Keratinocyte (primary cell): Measurements from ENCODE around the gene RIC3. TPM values are rescaled to one million over a fixed set of nuclear protein-coding genes. Genes with fewer than 3 reads are reported as not detected.

ENCODE experiments used
- DNase-seq: peaks from one replicate; pipeline ENCODE4 v3.0.0-alpha.2; 2011; ENCODE audit warnings: low read depth, missing footprints, low spot score
- FAIRE-seq: peaks from 2 replicates; lab custom pipeline; 2011; peaks lifted over from hg19 to GRCh38; lab: Jason Lieb, UNC
- H2AFZ ChIP-seq: 2 replicates; pipeline ENCODE4 v1.6.0; 2012; ENCODE audit warnings: low read length, control low read depth, inconsistent platforms; ENCODE audit not compliant: control insufficient read depth
- H3K27ac ChIP-seq: 2 replicates; pipeline ENCODE4 v1.5.1; 2011; ENCODE audit warnings: low read length; ENCODE audit not compliant: control insufficient read depth, insufficient read depth
- H3K27me3 ChIP-seq: 3 replicates; pipeline ENCODE4 v1.6.0; 2011; ENCODE audit warnings: low read length; ENCODE audit not compliant: control insufficient read depth, insufficient read depth; ENCODE audit errors: extremely low read depth
- H3K36me3 ChIP-seq, 2 experiments: 2 replicates in 1 of 2; 3 replicates in 1 of 2; pipeline ENCODE4 v1.5.1; 2011; ENCODE audit warnings: low read length in 2 of 2, mild to moderate bottlenecking in 1 of 2; ENCODE audit not compliant: control insufficient read depth in 2 of 2, insufficient read depth in 2 of 2; ENCODE audit errors: extremely low read depth in 1 of 2
- H3K4me1 ChIP-seq: 3 replicates; pipeline ENCODE4 v1.5.1; 2011; ENCODE audit warnings: low read length; ENCODE audit not compliant: control insufficient read depth, insufficient read depth; ENCODE audit errors: extremely low read depth
- H3K4me2 ChIP-seq: 3 replicates; pipeline ENCODE4 v1.6.0; 2011; ENCODE audit warnings: low read depth, low read length; ENCODE audit not compliant: control insufficient read depth, insufficient read depth; ENCODE audit errors: extremely low read depth
- H3K4me3 ChIP-seq, 3 experiments: fragments of 200-600 bp in 1 of 3; sonication (generic) in 1 of 3; 2 replicates in 2 of 3; 3 replicates in 1 of 3; pipeline ENCODE4 v1.5.1; 2011 to 2016; ENCODE audit warnings: low read length in 3 of 3, mild to moderate bottlenecking in 3 of 3, control low read depth in 2 of 3, inconsistent platforms in 1 of 3, low read depth in 1 of 3, mixed read lengths in 1 of 3, mixed run types in 1 of 3, moderate library complexity in 1 of 3; ENCODE audit not compliant: control insufficient read depth in 2 of 3, insufficient read depth in 2 of 3; ENCODE audit errors: extremely low read depth in 1 of 3
- H3K79me2 ChIP-seq: 2 replicates; pipeline ENCODE4 v1.6.0; 2012; ENCODE audit warnings: low read length; ENCODE audit not compliant: control insufficient read depth, insufficient read depth
- H3K9ac ChIP-seq: 3 replicates; pipeline ENCODE4 v1.6.0; 2011; ENCODE audit warnings: low read length; ENCODE audit not compliant: control insufficient read depth, insufficient read depth; ENCODE audit errors: extremely low read depth
- H3K9me1 ChIP-seq: 3 replicates; pipeline ENCODE4 v1.6.0; 2011; ENCODE audit warnings: low read length; ENCODE audit not compliant: control insufficient read depth, insufficient read depth; ENCODE audit errors: extremely low read depth
- H3K9me3 ChIP-seq: 2 replicates; pipeline ENCODE4 v1.5.1; 2012; ENCODE audit warnings: low read depth, low read length; ENCODE audit not compliant: control insufficient read depth
- H4K20me1 ChIP-seq: 3 replicates; pipeline ENCODE4 v1.6.0; 2011; ENCODE audit warnings: low read length; ENCODE audit not compliant: control insufficient read depth, insufficient read depth; ENCODE audit errors: extremely low read depth
- CTCF ChIP-seq, 3 experiments: IDR thresholded peaks in 1 of 3; conservative IDR thresholded peaks in 1 of 3; optimal IDR thresholded peaks in 1 of 3; 2 replicates in 2 of 3; 3 replicates in 1 of 3; pipeline versions ENCODE3 to v1.5.1; 2011; ENCODE audit warnings: low read length in 3 of 3, mild to moderate bottlenecking in 3 of 3, moderate library complexity in 2 of 3, control low read depth in 1 of 3, inconsistent platforms in 1 of 3; ENCODE audit not compliant: insufficient read depth in 2 of 3; ENCODE audit errors: extremely low read depth in 1 of 3
- EZH2 ChIP-seq: IDR thresholded peaks from one replicate; pipeline ENCODE4 v1.6.1; 2012; ENCODE audit warnings: inconsistent platforms, mild to moderate bottlenecking, low read length, moderate library complexity
- dilution Hi-C: fragments of 300-500 bp; cut with MboI; formaldehyde crosslinking; loops from one replicate; pipeline ENCODE4 v1.7.0; 2020; ENCODE audit warnings: low sequenced_read_pairs; ENCODE audit not compliant: extremely low pct_ligation_motif_present
- polyA plus RNA-seq, 5 experiments: library from polyadenylated mRNA; depleted of rRNA in 3 of 5; stranded (reverse) in 3 of 5; stranded (forward) in 1 of 5; unstranded in 1 of 5; fragments of >200 nt; gene quantifications; 1 replicate in 1 of 5; 2 replicates in 3 of 5; 3 replicates in 1 of 5; pipeline versions ENCODE4 v1.2.1 to v1.2.3, GENCODE V29; 2011 to 2012; ENCODE audit warnings: missing spikeins in 2 of 5, low read depth in 1 of 5, low replicate concordance in 1 of 5

Gene RIC3
- polyA plus RNA-seq, 1 donor (not counting 4 experiments of a cell fraction or from before 2014, with no cell fraction given), result 2.5 TPM

GRCh38 chr11:8087185-8087584 lies 81.6 kb downstream of the RIC3 start:
- DNase-seq, result no peak
- Histone ChIP-seq H3K4me2 (no peak overlapping the region), H3K27me3 (no peaks in the 10 kb centered on the region), H3K4me1 (peaks cover 5% of the 10 kb centered on the region), H3K36me3 (no peaks in the 10 kb centered on the region), H3K9me1 (no peaks in the 10 kb centered on the region), H3K9ac (no peak overlapping the region), H3K79me2 (no peaks in the 10 kb centered on the region), H3K4me3 (no peak overlapping the region), H4K20me1 (no peaks in the 10 kb centered on the region), H3K9me3 (no peaks in the 10 kb centered on the region), H3K27ac (no peak overlapping the region), H2AFZ (no peak overlapping the region)
- FAIRE-seq, result no peak
- TF ChIP-seq EZH2 (no peak), CTCF (optimal IDR thresholded peaks at IDR 0.05 in 1 of 3, IDR thresholded peaks at IDR 0.05 in 1 of 3, conservative IDR thresholded peaks at IDR 0.05 in 1 of 3; ENCODE audit: extremely low read depth in 1 of 3, insufficient read depth in 2 of 3, low read length in 3 of 3) (peak in 2 of 3 experiments; percentile 16 to 39)
- dilution Hi-C loops, result no loop called here

- TF ChIP-seq EZH2, result no peak
- no peak for TF ChIP-seq CTCF (optimal IDR thresholded peaks at IDR 0.05 in 1 of 3, IDR thresholded peaks at IDR 0.05 in 1 of 3, conservative IDR thresholded peaks at IDR 0.05 in 1 of 3; ENCODE audit: extremely low read depth in 1 of 3, insufficient read depth in 2 of 3, low read length in 3 of 3)
- no peaks in the 10 kb centered on the region for H4K20me1 ChIP-seq
- H3K9me1 ChIP-seq, result no peaks in the 10 kb centered on the region
- H3K79me2 ChIP-seq, result no peaks in the 10 kb centered on the region
- no peaks in the 10 kb centered on the region for H3K36me3 ChIP-seq
- H3K4me2 ChIP-seq, result no peak overlapping the region
- peaks cover 8% of the 10 kb centered on the region for H3K4me1 ChIP-seq
- DNase-seq (no peak), FAIRE-seq (no peak)
- H3K9ac ChIP-seq, result no peak overlapping the region
- no peak overlapping the region for H3K27ac ChIP-seq
- no peak overlapping the region for H3K4me3 ChIP-seq
- no peak overlapping the region for H2AFZ ChIP-seq
- H3K9me3 ChIP-seq, result no peaks in the 10 kb centered on the region
- dilution Hi-C loops, result no loop called here
- peaks cover 6% of the 10 kb centered on the region for H3K27me3 ChIP-seq
Measured at GRCh38 chr11:8086571-8086970, 82.3 kb downstream of the RIC3 start.
